Testis (tissue), 2 donors: ENCODE results near the gene SEMA3E.

Experiments used
- CTCF ChIP-seq, 3 experiments: fragments of 450-650 bp in 2 of 3; fragments of 200-600 bp in 1 of 3; sonication (generic) in 1 of 3; IDR thresholded peaks; one replicate each; pipeline ENCODE4 v1.5.1; 2016 to 2019; ENCODE audit warnings: antibody characterized with exemption in 3 of 3, mild to moderate bottlenecking in 2 of 3, moderate library complexity in 1 of 3
- POLR2A ChIP-seq: fragments of 450-650 bp; IDR thresholded peaks from one replicate; pipeline ENCODE4 v1.6.1; 2017; ENCODE audit warnings: antibody characterized with exemption, mild to moderate bottlenecking, moderate library complexity

GRCh38 chr7:83649701-83650100 lies 762 bp upstream of the SEMA3E start:
- TF ChIP-seq CTCF (IDR thresholded peaks at IDR 0.05) = no peak
- TF ChIP-seq POLR2A = no peak
